H9 (cell line): ENCODE measurements around the gene SIGLEC8. TPM values are rescaled to one million over a fixed set of nuclear protein-coding genes. Genes with fewer than 3 reads are reported as not detected.

Experiments
- DNase-seq: peaks from one replicate; pipeline ENCODE4 v3.0.0-alpha.2; 2017
- H2AFZ ChIP-seq: one replicate; pipeline ENCODE4 v1.6.1; 2013; ENCODE audit warnings: mild to moderate bottlenecking, low read length, control low read depth, moderate library complexity
- H2AK5ac ChIP-seq: 2 replicates; pipeline ENCODE4 v1.6.1; 2013; ENCODE audit warnings: low read length, control low read depth, mixed read lengths; ENCODE audit not compliant: insufficient read length
- H2BK120ac ChIP-seq: one replicate; pipeline ENCODE4 v1.6.1; 2013; ENCODE audit warnings: low read depth, mild to moderate bottlenecking, low read length, control low read depth, inconsistent platforms; ENCODE audit not compliant: poor library complexity, severe bottlenecking
- H2BK12ac ChIP-seq: 2 replicates; pipeline ENCODE4 v1.6.1; 2013; ENCODE audit warnings: low read length, control low read depth, mixed read lengths, low read depth; ENCODE audit not compliant: insufficient read length
- H2BK15ac ChIP-seq: 2 replicates; pipeline ENCODE4 v1.6.1; 2013; ENCODE audit warnings: low read depth, low read length, control low read depth
- H2BK20ac ChIP-seq: one replicate; pipeline ENCODE4 v1.6.1; 2013; ENCODE audit warnings: low read depth, mild to moderate bottlenecking, low read length, control low read depth, inconsistent platforms; ENCODE audit not compliant: poor library complexity, severe bottlenecking
- H2BK5ac ChIP-seq: 2 replicates; pipeline ENCODE4 v1.6.1; 2013; ENCODE audit warnings: low read length, control low read depth, mixed read lengths; ENCODE audit not compliant: insufficient read length
- H3K14ac ChIP-seq: 2 replicates; pipeline ENCODE4 v1.6.1; 2013; ENCODE audit warnings: low read length, control low read depth; ENCODE audit not compliant: insufficient read depth
- H3K18ac ChIP-seq: 2 replicates; pipeline ENCODE4 v1.6.1; 2013; ENCODE audit warnings: low read depth, mild to moderate bottlenecking, mixed read lengths, low read length, control low read depth; ENCODE audit not compliant: insufficient read length
- H3K23ac ChIP-seq: 2 replicates; pipeline ENCODE4 v1.6.1; 2013; ENCODE audit warnings: low read length, control low read depth, mixed read lengths, low read depth; ENCODE audit not compliant: insufficient read length
- H3K23me2 ChIP-seq: 2 replicates; pipeline ENCODE4 v1.6.1; 2013; ENCODE audit warnings: low read depth, mild to moderate bottlenecking, mixed read lengths, low read length, control low read depth; ENCODE audit not compliant: insufficient read length, poor library complexity, severe bottlenecking
- H3K27ac ChIP-seq: 2 replicates; pipeline ENCODE4 v1.5.1; 2013; ENCODE audit warnings: low read length, control low read depth, mixed read lengths, low read depth; ENCODE audit not compliant: insufficient read length
- H3K27me3 ChIP-seq: 2 replicates; pipeline ENCODE4 v1.6.1; 2013; ENCODE audit warnings: low read length, control low read depth, inconsistent platforms; ENCODE audit not compliant: insufficient read depth
- H3K4ac ChIP-seq: 2 replicates; pipeline ENCODE4 v1.6.1; 2013; ENCODE audit warnings: low read depth, mild to moderate bottlenecking, control low read depth, inconsistent platforms, low read length, moderate library complexity
- H3K4me1 ChIP-seq: 2 replicates; pipeline ENCODE4 v1.6.1; 2013; ENCODE audit warnings: low read length, control low read depth, inconsistent platforms; ENCODE audit not compliant: insufficient read depth
- H3K4me2 ChIP-seq: 2 replicates; pipeline ENCODE4 v1.6.1; 2013; ENCODE audit warnings: low read length, control low read depth, mixed read lengths; ENCODE audit not compliant: insufficient read length, insufficient read depth
- H3K56ac ChIP-seq: 2 replicates; pipeline ENCODE4 v1.6.1; 2013; ENCODE audit warnings: low read depth, mild to moderate bottlenecking, mixed read lengths, low read length, control low read depth; ENCODE audit not compliant: insufficient read length
- H3K79me1 ChIP-seq: 2 replicates; pipeline ENCODE4 v1.6.1; 2013; ENCODE audit warnings: low read depth, mild to moderate bottlenecking, moderate library complexity, low read length, control low read depth, inconsistent platforms; ENCODE audit not compliant: insufficient read depth, poor library complexity, severe bottlenecking
- H3K79me2 ChIP-seq: 2 replicates; pipeline ENCODE4 v1.6.1; 2013; ENCODE audit warnings: low read length, control low read depth, inconsistent platforms; ENCODE audit not compliant: insufficient read depth
- H3K9ac ChIP-seq: 2 replicates; pipeline ENCODE4 v1.6.1; 2013; ENCODE audit warnings: low read length, control low read depth, mixed read lengths; ENCODE audit not compliant: insufficient read length; ENCODE audit errors: extremely low read depth
- H3K9me3 ChIP-seq: one replicate; pipeline ENCODE4 v1.6.1; 2013; ENCODE audit warnings: low read depth, low read length, inconsistent platforms; ENCODE audit not compliant: control insufficient read depth
- H3T11ph ChIP-seq: one replicate; pipeline ENCODE4 v1.6.1; 2013; ENCODE audit warnings: mild to moderate bottlenecking, low read length, control low read depth, inconsistent platforms
- H4K20me1 ChIP-seq: one replicate; pipeline ENCODE4 v1.6.1; 2013; ENCODE audit not compliant: control insufficient read depth, insufficient read length, insufficient read depth
- H4K5ac ChIP-seq: 2 replicates; pipeline ENCODE4 v1.6.1; 2013; ENCODE audit warnings: low read depth, mild to moderate bottlenecking, mixed read lengths, low read length, control low read depth; ENCODE audit not compliant: insufficient read length
- H4K8ac ChIP-seq: replicated peaks from 2 replicates; pipeline ENCODE4 v1.6.1; 2013; ENCODE audit warnings: low read length, control low read depth, mixed read lengths, low read depth; ENCODE audit not compliant: insufficient read length
- H4K91ac ChIP-seq: 2 replicates; pipeline ENCODE4 v1.6.1; 2013; ENCODE audit warnings: low read depth, mild to moderate bottlenecking, moderate library complexity, mixed read lengths, low read length, control low read depth; ENCODE audit not compliant: insufficient read length
- H3K27ac Mint-ChIP-seq, 3 experiments: 2 replicates in 2 of 3; 3 replicates in 1 of 3; pipeline ENCODE4 v1.8.0; 2020 to 2021; ENCODE audit warnings: mixed read lengths in 3 of 3, mild to moderate bottlenecking in 1 of 3, moderate library complexity in 1 of 3
- H3K27me3 Mint-ChIP-seq: 2 replicates; pipeline ENCODE4 v1.8.0; 2021; ENCODE audit warnings: low read depth, mild to moderate bottlenecking, moderate library complexity, mixed read lengths
- H3K36me3 Mint-ChIP-seq, 3 experiments: 2 replicates in 2 of 3; 3 replicates in 1 of 3; pipeline ENCODE4 v1.8.0; 2020 to 2021; ENCODE audit warnings: low read depth in 3 of 3, mixed read lengths in 3 of 3; ENCODE audit not compliant: insufficient read depth in 1 of 3
- H3K4me1 Mint-ChIP-seq, 2 experiments: 2 replicates each; pipeline ENCODE4 v1.8.0; 2020; ENCODE audit warnings: mixed read lengths in 2 of 2
- H3K4me3 Mint-ChIP-seq, 2 experiments: 2 replicates in 1 of 2; 3 replicates in 1 of 2; pipeline ENCODE4 v1.8.0; 2020 to 2021; ENCODE audit warnings: mild to moderate bottlenecking in 2 of 2, mixed read lengths in 2 of 2, moderate library complexity in 1 of 2
- H3K9me3 Mint-ChIP-seq, 2 experiments: 2 replicates in 1 of 2; 3 replicates in 1 of 2; pipeline ENCODE4 v1.8.0; 2020; ENCODE audit warnings: mild to moderate bottlenecking in 2 of 2, mixed read lengths in 2 of 2, moderate library complexity in 1 of 2
- CTCF ChIP-seq: fragments of 200-600 bp; sonication (generic); conservative IDR thresholded peaks from 3 replicates; pipeline ENCODE4 v1.8.0; 2021; ENCODE audit warnings: antibody characterized with exemption, mild to moderate bottlenecking
- WGBS: extraction: QIAGEN DNeasy Blood & Tissue Kit; methylation state at CpG from one replicate; pipeline ENCODE4 v1.1.7; 2013; ENCODE audit warnings: missing lambda C conversion rate, low lambda C conversion rate, mixed read lengths; ENCODE audit not compliant: insufficient read length; ENCODE audit errors: extremely low coverage; 5-methylcytosine and 5-hydroxymethylcytosine counted together
- long read RNA-seq: library from polyadenylated mRNA; unstranded; transcript quantifications from one replicate; pipeline ENCODE4 v2.0.0, GENCODE V29; 2020
- total RNA-seq: library from RNA; stranded (reverse); gene quantifications from 2 replicates; pipeline ENCODE4 v1.2.1, GENCODE V29; 2021

Gene SIGLEC8
- not detected in 2 replicates for total RNA-seq
- long read RNA-seq, result 0 reads

GRCh38 chr19:51458051-51458645, at the start of gene SIGLEC8:
TSS of gene SIGLEC8 (minus strand) at chr19:51458454. CDS start at chr19:51458387, 67 bp downstream.
- no peak within 1 kb of the TSS for H3K14ac ChIP-seq
- H3K23me2 ChIP-seq, result no peaks in the 10 kb centered on the region
- Mint-ChIP-seq H3K4me3 (no peak within 1 kb of the TSS), H3K36me3 (peaks cover 0 to 9% (median 0%) of the 10 kb centered on the region in 3 experiments; a peak in 1 of 7 replicates), H3K9me3 (peaks cover 0 to 93% of the 10 kb centered on the region in 2 experiments; a peak in 2 of 5 replicates), H3K27ac (peak within 1 kb of the TSS in 1 of 3 experiments; percentile 12; a peak in 1 of 7 replicates), H3K27me3 (peaks cover 28% of the 10 kb centered on the region), H3K4me1 (peaks cover 0 to 4% of the 10 kb centered on the region in 2 experiments; a peak in 2 of 4 replicates)
- H4K91ac ChIP-seq, result no peak within 1 kb of the TSS
- no peak for TF ChIP-seq CTCF
- H3K4me1 ChIP-seq, result no peaks in the 10 kb centered on the region
- H3K79me1 ChIP-seq, result no peaks in the 10 kb centered on the region
- no peak within 1 kb of the TSS for H2BK20ac ChIP-seq
- no peak within 1 kb of the TSS for H3K9ac ChIP-seq
- WGBS, result no CpG with 5 or more reads among the region's 10 CpGs
- H3K27me3 ChIP-seq, result no peaks in the 10 kb centered on the region
- no peaks in the 10 kb centered on the region for H3K79me2 ChIP-seq
- H4K8ac ChIP-seq, result no peak within 1 kb of the TSS
- H2AFZ ChIP-seq, result no peak within 1 kb of the TSS
- no peak within 1 kb of the TSS for H2AK5ac ChIP-seq
- H3T11ph ChIP-seq, result no peak within 1 kb of the TSS
- no peaks in the 10 kb centered on the region for H3K9me3 ChIP-seq
- no peak within 1 kb of the TSS for H2BK12ac ChIP-seq
- no peak for DNase-seq
- H3K4me2 ChIP-seq, result no peak within 1 kb of the TSS
- no peak within 1 kb of the TSS for H3K18ac ChIP-seq
- no peak within 1 kb of the TSS for H3K27ac ChIP-seq
- no peak within 1 kb of the TSS for H2BK120ac ChIP-seq
- no peak within 1 kb of the TSS for H3K23ac ChIP-seq
- H4K20me1 ChIP-seq, result no peaks in the 10 kb centered on the region
- H2BK5ac ChIP-seq, result no peak within 1 kb of the TSS
- no peak within 1 kb of the TSS for H2BK15ac ChIP-seq
- H3K4ac ChIP-seq, result no peak within 1 kb of the TSS
- H3K56ac ChIP-seq, result no peak within 1 kb of the TSS
- H4K5ac ChIP-seq, result no peak within 1 kb of the TSS
